Gastrocnemius medialis (tissue), 4 donors: ENCODE measurements around the gene WNK4. TPM values are rescaled to one million over a fixed set of nuclear protein-coding genes. Genes with fewer than 3 reads are reported as not detected.

ENCODE experiments used
- ATAC-seq, 2 donors: fragments of 150-250 bp; one replicate each; pipeline ENCODE4 v1.9.1; 2016
- DNase-seq, 2 donors: peaks; one replicate each; pipeline ENCODE4 v3.0.0-alpha.2; 2019
- H3K27ac ChIP-seq, 4 donors: fragments of 200-600 bp; sonication (generic); 1 replicate in 1 of 4; 2 replicates in 3 of 4; pipeline ENCODE4 v1.5.1; 2016 to 2018; ENCODE audit warnings: mild to moderate bottlenecking in 2 of 4, moderate library complexity in 1 of 4
- H3K27me3 ChIP-seq, 3 donors: fragments of 200-600 bp; sonication (generic) in 2 of 3; 1 replicate in 1 of 3; 2 replicates in 2 of 3; pipeline versions ENCODE4 v1.5.1 to v1.6.0; 2016 to 2019; ENCODE audit warnings: mild to moderate bottlenecking in 1 of 3, moderate library complexity in 1 of 3
- H3K36me3 ChIP-seq, 2 donors: fragments of 200-600 bp; sonication (generic) in 1 of 2; one replicate each; pipeline ENCODE4 v1.5.1; 2017 to 2018
- H3K4me1 ChIP-seq, 2 donors: fragments of 200-600 bp; sonication (generic) in 1 of 2; one replicate each; pipeline ENCODE4 v1.5.1; 2016 to 2017; ENCODE audit warnings: mild to moderate bottlenecking in 2 of 2
- H3K4me3 ChIP-seq, 4 donors: fragments of 200-600 bp; sonication (generic) in 3 of 4; 1 replicate in 1 of 4; 2 replicates in 3 of 4; pipeline ENCODE4 v1.5.1; 2016 to 2019; ENCODE audit warnings: mild to moderate bottlenecking in 2 of 4
- H3K9me3 ChIP-seq, 3 donors: fragments of 200-600 bp; sonication (generic) in 2 of 3; 1 replicate in 1 of 3; 2 replicates in 2 of 3; pipeline ENCODE4 v1.5.1; 2016 to 2019
- POLR2A ChIP-seq, 2 donors: fragments of 450-650 bp; IDR thresholded peaks; one replicate each; pipeline ENCODE4 v1.6.1; 2017; ENCODE audit warnings: antibody characterized with exemption in 2 of 2, mild to moderate bottlenecking in 2 of 2, moderate library complexity in 2 of 2
- in situ Hi-C, 4 donors: fragments of 200-750 bp; cut with MboI; loops; one replicate each; pipeline versions ENCODE4 v1.15.0 to v1.8.0; 2017; ENCODE audit warnings: low sequenced_read_pairs in 4 of 4
- intact Hi-C: fragments of 100-400 bp; cut with DNase I; formaldehyde crosslinking; loops from one replicate; pipeline ENCODE4 v1.15.1; 2023; ENCODE audit warnings: low total_unique reads
- total RNA-seq, 4 donors: library from RNA; depleted of rRNA; stranded (reverse); fragments of >200 nt; gene quantifications; one replicate each; pipeline versions ENCODE4 v1.1.0 to v1.2.3, GENCODE V29; 2016
- TF ChIP-seq, protein P1 (sequence below), 5 experiments: fragments of 450-650 bp in 3 of 5; fragments of 200-600 bp in 2 of 5; sonication (generic) in 2 of 5; IDR thresholded peaks in 4 of 5; conservative IDR thresholded peaks in 1 of 5; 1 replicate in 4 of 5; 2 replicates in 1 of 5; pipeline ENCODE4 v1.5.1; 2016 to 2019; ENCODE audit warnings: antibody characterized with exemption in 5 of 5, mild to moderate bottlenecking in 3 of 5, moderate library complexity in 3 of 5

WNK4 gene
- total RNA-seq, 4 donors from 2014 or later: not detected

DNA sequence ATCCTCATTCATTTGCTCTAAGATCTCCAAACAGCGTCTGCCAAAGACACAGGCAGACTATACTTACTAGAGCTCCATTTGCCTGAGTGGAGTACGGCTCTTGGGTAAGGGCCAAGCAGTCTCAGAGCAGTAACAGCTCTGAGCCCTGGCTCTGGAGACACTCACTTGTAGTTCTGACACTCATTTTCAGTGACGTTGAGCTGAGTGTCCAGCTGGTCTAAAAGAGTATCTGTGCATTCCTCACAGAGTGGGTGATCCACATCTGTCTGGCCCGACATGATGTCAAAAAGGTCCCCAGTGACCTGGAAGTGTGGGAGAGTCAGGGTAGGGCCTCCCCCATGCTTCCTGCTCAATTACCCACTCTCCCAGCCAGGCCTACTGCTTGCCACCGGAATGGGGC lies 38.0 kb downstream of the WNK4 start:
- no peak for ATAC-seq
- TF ChIP-seq POLR2A (IDR thresholded peaks at IDR 0.05): no peak
- TF ChIP-seq, protein P1, sequence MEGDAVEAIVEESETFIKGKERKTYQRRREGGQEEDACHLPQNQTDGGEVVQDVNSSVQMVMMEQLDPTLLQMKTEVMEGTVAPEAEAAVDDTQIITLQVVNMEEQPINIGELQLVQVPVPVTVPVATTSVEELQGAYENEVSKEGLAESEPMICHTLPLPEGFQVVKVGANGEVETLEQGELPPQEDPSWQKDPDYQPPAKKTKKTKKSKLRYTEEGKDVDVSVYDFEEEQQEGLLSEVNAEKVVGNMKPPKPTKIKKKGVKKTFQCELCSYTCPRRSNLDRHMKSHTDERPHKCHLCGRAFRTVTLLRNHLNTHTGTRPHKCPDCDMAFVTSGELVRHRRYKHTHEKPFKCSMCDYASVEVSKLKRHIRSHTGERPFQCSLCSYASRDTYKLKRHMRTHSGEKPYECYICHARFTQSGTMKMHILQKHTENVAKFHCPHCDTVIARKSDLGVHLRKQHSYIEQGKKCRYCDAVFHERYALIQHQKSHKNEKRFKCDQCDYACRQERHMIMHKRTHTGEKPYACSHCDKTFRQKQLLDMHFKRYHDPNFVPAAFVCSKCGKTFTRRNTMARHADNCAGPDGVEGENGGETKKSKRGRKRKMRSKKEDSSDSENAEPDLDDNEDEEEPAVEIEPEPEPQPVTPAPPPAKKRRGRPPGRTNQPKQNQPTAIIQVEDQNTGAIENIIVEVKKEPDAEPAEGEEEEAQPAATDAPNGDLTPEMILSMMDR (IDR thresholded peaks at IDR 0.05 in 4 of 5, conservative IDR thresholded peaks at IDR 0.05 in 1 of 5): no peak
- no peaks in the 10 kb centered on the region for H3K27me3 ChIP-seq
- no peak overlapping the region for H3K27ac ChIP-seq
- H3K9me3 ChIP-seq: no peaks in the 10 kb centered on the region
- DNase-seq: no peak
- intact Hi-C loops (no loop called here), in situ Hi-C loops (no loop called here)
- H3K4me3 ChIP-seq: no peak overlapping the region
- peaks cover 11 to 84% of the 10 kb centered on the region in 2 donors for H3K36me3 ChIP-seq
- peaks cover 11 to 13% of the 10 kb centered on the region in 2 donors for H3K4me1 ChIP-seq

DNA sequence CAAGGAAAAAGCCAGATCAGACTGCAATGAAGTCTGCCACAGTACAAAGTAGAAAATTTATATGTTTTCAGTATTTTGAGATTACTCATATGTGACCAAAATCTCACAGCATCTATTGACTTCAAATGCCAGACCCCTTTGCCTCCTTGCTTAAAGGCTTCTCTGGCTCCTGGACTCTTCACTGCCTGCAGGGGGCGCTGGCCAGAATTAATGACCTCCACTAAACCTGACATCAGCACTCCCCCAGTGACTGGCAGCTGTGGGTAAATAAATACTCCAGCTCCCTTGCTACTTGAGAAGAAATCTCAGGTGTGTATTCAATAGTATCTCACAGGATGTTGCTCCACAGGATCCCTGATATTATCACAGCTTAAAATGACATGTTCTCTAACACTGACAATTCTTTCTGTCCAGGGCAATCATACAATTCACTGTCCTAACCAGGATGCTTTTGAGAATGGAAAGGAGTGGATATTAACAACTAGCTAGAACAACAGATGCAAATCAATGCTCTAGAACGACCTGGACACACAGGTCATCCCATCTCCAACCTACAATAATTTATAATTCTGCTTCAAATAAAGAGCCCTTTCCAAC lies 39.6 kb downstream of the WNK4 start:
- TF ChIP-seq, protein P1 (IDR thresholded peaks at IDR 0.05 in 4 of 5, conservative IDR thresholded peaks at IDR 0.05 in 1 of 5): peak in 3 of 5 experiments; percentile 41 to 61 (median 42)
- no peak for TF ChIP-seq POLR2A (IDR thresholded peaks at IDR 0.05)
- ATAC-seq (no peak), DNase-seq (peak in 1 of 2 donors; percentile 33)
- H3K9me3 ChIP-seq: no peaks in the 10 kb centered on the region
- H3K4me3 ChIP-seq: no peak overlapping the region
- in situ Hi-C loops: loop anchor here in 1 of 4 donors (10.0 kb wide), 1 partner anchor 95 kb away; no protein-coding TSS in a partner anchor
- no peaks in the 10 kb centered on the region for H3K27me3 ChIP-seq
- peaks cover 13 to 14% of the 10 kb centered on the region in 2 donors for H3K4me1 ChIP-seq
- intact Hi-C loops: loop anchor here (5.0 kb wide), 1 partner anchor 243 kb away; the partner anchor contains the start of gene PSMC3IP
- H3K27ac ChIP-seq: no peak overlapping the region
- peaks cover 7 to 67% of the 10 kb centered on the region in 2 donors for H3K36me3 ChIP-seq

DNA sequence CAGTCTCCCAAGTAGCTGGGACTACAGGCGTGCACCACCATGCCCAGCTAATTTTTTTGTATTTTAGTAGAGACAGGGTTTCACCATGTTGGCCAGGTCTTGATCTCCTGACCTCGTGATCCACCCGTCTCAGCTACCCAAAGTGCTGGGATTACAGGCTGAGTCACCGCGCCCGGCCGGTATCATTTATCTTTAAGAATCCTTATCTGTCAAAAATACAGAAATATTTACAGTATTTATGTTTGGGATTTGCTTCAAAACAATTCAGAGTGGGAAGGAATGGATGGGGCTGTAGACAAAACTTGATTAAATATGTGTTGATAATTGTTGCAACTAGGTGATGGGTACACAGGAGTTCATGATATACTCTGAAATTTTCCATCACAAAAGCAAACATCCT lies 40.8 kb downstream of the WNK4 start:
- peaks cover 13 to 14% of the 10 kb centered on the region in 2 donors for H3K4me1 ChIP-seq
- no peak for DNase-seq
- no peak for ATAC-seq
- H3K4me3 ChIP-seq: no peak overlapping the region
- no peak overlapping the region for H3K27ac ChIP-seq
- peaks cover 7 to 56% of the 10 kb centered on the region in 2 donors for H3K36me3 ChIP-seq
- intact Hi-C loops (loop anchor here (5.0 kb wide), 1 partner anchor 244 kb away; the partner anchor contains the start of gene PSMC3IP), in situ Hi-C loops (loop anchor here in 1 of 4 donors (10.0 kb wide), 1 partner anchor 96 kb away; no protein-coding TSS in a partner anchor)
- TF ChIP-seq POLR2A (IDR thresholded peaks at IDR 0.05): no peak
- TF ChIP-seq, protein P1 (IDR thresholded peaks at IDR 0.05 in 4 of 5, conservative IDR thresholded peaks at IDR 0.05 in 1 of 5): no peak
- no peaks in the 10 kb centered on the region for H3K9me3 ChIP-seq
- H3K27me3 ChIP-seq: no peaks in the 10 kb centered on the region

DNA sequence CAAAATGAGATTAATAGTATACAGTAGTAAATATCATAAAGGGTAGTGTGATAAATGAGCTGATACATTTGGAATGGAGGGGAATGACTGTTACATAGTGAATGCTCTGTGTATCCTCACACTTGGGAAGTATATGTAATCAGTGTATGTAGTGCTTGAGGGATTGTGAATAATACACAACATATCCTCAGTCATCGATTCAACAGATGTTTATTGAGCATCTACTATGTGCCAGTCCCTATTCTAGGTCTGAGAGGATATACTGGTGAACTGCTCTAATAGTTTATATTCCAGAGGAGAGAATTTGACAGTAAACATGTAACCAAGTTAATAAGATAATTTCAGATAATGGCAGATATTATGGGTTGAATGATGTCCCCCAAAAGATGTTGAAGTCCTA lies 47.1 kb downstream of the WNK4 start:
- no peaks in the 10 kb centered on the region for H3K36me3 ChIP-seq
- no peaks in the 10 kb centered on the region for H3K27me3 ChIP-seq
- ATAC-seq (no peak), DNase-seq (no peak)
- in situ Hi-C loops (loop anchor here in 1 of 4 donors (10.0 kb wide), 1 partner anchor 103 kb away; no protein-coding TSS in a partner anchor), intact Hi-C loops (no loop called here)
- H3K27ac ChIP-seq: no peak overlapping the region
- H3K4me1 ChIP-seq: peaks cover 20% of the 10 kb centered on the region in 2 donors
- H3K9me3 ChIP-seq: no peaks in the 10 kb centered on the region
- TF ChIP-seq, protein P1 (IDR thresholded peaks at IDR 0.05 in 4 of 5, conservative IDR thresholded peaks at IDR 0.05 in 1 of 5): no peak
- no peak for TF ChIP-seq POLR2A (IDR thresholded peaks at IDR 0.05)
- no peak overlapping the region for H3K4me3 ChIP-seq
